Measurements from ENCODE around the gene TGFBR1. TPM values are rescaled to one million over a fixed set of nuclear protein-coding genes. Genes with fewer than 3 reads are reported as not detected.
"Not testable (repeated sequence)": the region's sequence is repeated elsewhere in the genome, so short reads cannot be mapped to it uniquely, and the experiment has no call there.

Gene TGFBR1
- total RNA-seq, 2 donors from 2014 or later, result 74.8 to 75.6 TPM

DNA sequence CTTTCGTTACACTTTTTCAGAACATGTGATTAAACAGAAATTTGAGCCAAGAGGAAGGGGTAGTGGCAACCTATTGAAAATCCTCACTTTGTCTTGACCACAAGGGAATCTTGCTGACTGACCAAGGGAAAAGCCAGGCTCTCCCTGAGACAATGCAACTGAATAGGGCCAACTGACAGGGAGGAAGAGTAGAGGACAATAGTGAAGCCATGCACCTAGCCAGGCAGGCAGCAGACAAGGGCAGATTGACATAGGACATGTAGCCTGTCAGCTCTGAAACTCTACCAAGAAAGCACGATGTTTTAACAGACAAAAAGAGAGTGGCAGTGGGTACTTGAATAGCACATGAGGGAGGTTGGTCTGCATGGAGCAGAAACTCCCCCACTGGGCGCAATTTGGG is 8.5 kb upstream of the TGFBR1 start:
- Mint-ChIP-seq H3K36me3 (ENCODE audit: low read depth) (no peaks in the 10 kb centered on the region), H3K4me1 (peaks cover 6% of the 10 kb centered on the region), H3K27ac (no peak overlapping the region), H3K9me3 (peaks cover 4% of the 10 kb centered on the region), H3K27me3 (ENCODE audit: insufficient read depth) (peaks cover 7% of the 10 kb centered on the region), H3K4me3 (no peak overlapping the region)
- 75 to 89% methylated on average over 3 of the region's 3 CpGs for WGBS, 2 experiments (ENCODE audit: insufficient coverage in 1 of 2, insufficient read length in 1 of 2)
- H3K9me3 ChIP-seq (ENCODE audit: control insufficient read depth, low read length), result peaks cover 13% of the 10 kb centered on the region
- H3K4me1 ChIP-seq (ENCODE audit: control insufficient read depth, insufficient read depth, low read length), result no peaks in the 10 kb centered on the region
- no peak overlapping the region for H3K4me3 ChIP-seq (ENCODE audit: low read length)
- no peak overlapping the region for H3K9ac ChIP-seq (ENCODE audit: extremely low read depth, low read length, poor library complexity, severe bottlenecking)
- no peak for DNase-seq
- no peaks in the 10 kb centered on the region for H3K36me3 ChIP-seq (ENCODE audit: control insufficient read depth, insufficient read depth, low read length)
- H3K27ac ChIP-seq (ENCODE audit: low read depth, low read length), result peak overlapping the region; percentile 41
- no peaks in the 10 kb centered on the region for H3K27me3 ChIP-seq (ENCODE audit: control insufficient read depth, insufficient read depth, low read length, poor library complexity, severe bottlenecking)
- TF ChIP-seq, protein P1, sequence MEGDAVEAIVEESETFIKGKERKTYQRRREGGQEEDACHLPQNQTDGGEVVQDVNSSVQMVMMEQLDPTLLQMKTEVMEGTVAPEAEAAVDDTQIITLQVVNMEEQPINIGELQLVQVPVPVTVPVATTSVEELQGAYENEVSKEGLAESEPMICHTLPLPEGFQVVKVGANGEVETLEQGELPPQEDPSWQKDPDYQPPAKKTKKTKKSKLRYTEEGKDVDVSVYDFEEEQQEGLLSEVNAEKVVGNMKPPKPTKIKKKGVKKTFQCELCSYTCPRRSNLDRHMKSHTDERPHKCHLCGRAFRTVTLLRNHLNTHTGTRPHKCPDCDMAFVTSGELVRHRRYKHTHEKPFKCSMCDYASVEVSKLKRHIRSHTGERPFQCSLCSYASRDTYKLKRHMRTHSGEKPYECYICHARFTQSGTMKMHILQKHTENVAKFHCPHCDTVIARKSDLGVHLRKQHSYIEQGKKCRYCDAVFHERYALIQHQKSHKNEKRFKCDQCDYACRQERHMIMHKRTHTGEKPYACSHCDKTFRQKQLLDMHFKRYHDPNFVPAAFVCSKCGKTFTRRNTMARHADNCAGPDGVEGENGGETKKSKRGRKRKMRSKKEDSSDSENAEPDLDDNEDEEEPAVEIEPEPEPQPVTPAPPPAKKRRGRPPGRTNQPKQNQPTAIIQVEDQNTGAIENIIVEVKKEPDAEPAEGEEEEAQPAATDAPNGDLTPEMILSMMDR (conservative IDR thresholded peaks at IDR 0.05), result no peak

DNA sequence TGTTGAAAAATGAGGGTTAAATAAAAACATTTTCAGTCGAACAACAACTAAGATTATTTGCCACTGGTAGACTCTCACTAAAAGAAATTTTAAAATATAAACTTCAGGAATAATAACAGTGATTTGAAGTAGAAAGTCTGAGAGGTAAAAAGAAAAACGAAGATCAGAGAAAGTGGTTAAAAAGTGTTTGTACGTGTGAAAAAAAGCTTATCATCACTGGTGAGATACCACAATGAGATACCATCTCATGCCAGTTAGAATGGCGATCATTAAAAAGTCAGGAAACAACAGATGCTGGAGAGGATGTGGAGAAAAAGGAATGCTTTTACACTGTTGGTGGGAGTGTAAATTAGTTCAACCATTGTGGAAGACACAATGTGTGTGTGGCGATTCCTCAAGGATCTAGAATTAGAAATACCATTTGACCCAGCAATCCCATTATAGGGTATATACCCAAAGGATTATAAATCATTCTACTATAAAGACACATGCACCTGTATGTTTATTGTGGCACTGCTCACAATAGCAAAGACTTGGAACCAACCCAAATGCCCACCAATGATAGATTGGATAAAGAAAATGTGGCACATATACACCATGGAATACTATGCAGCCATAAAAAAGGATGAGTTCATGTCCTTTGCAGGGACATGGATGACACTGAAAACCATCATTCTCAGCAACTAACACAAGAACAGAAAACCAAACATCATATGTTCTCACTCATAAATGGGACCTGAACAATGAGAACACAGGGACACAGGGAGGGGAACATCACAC is 4.9 kb upstream of the TGFBR1 start:
- not testable (repeated sequence) for H3K27ac ChIP-seq (ENCODE audit: low read depth, low read length); H3K36me3 ChIP-seq (ENCODE audit: control insufficient read depth, insufficient read depth, low read length); H3K9me3 Mint-ChIP-seq; H3K4me3 ChIP-seq (ENCODE audit: low read length); H3K36me3 Mint-ChIP-seq (ENCODE audit: low read depth); H3K9ac ChIP-seq (ENCODE audit: extremely low read depth, low read length, poor library complexity, severe bottlenecking); DNase-seq; H3K27ac Mint-ChIP-seq; H3K4me1 ChIP-seq (ENCODE audit: control insufficient read depth, insufficient read depth, low read length); H3K27me3 ChIP-seq (ENCODE audit: control insufficient read depth, insufficient read depth, low read length, poor library complexity, severe bottlenecking); H3K4me3 Mint-ChIP-seq
- H3K9me3 ChIP-seq (ENCODE audit: control insufficient read depth, low read length), result peaks cover 13% of the 10 kb centered on the region
- H3K4me1 Mint-ChIP-seq, result peaks cover 18% of the 10 kb centered on the region
- peaks cover 13% of the 10 kb centered on the region for H3K27me3 Mint-ChIP-seq (ENCODE audit: insufficient read depth)
- 82 to 95% methylated on average over 4 of the region's 5 CpGs for WGBS, 2 experiments (ENCODE audit: insufficient coverage in 1 of 2, insufficient read length in 1 of 2)

DNA sequence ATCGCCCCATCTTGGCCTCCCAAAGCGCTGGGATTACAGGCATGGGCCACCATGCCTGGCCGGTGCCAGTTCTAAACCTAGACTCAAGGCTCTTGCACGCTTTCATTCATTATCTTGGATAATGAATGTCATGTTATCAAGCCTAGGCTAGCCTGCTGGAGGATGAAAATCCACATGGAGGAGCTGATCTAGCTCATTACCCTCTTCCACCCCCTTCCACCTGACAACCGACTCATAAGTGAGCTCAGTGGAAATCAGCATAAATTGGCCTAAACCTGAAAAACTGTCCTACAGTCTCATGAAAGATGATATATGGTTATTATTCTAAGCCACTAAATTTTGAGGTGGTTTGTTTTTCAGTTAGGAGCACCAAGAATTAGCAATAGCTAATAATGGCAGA is 3.6 kb upstream of the TGFBR1 start:
- H3K27me3 Mint-ChIP-seq (ENCODE audit: insufficient read depth), result peaks cover 11% of the 10 kb centered on the region
- no peak overlapping the region for H3K4me3 Mint-ChIP-seq
- no peak for DNase-seq

More for the DNA sequence above, 3.6 kb upstream of the TGFBR1 start:
- Mint-ChIP-seq H3K9me3 (peaks cover 2% of the 10 kb centered on the region), H3K27ac (no peak overlapping the region), H3K36me3 (ENCODE audit: low read depth) (no peaks in the 10 kb centered on the region), H3K4me1 (peaks cover 21% of the 10 kb centered on the region)
- Histone ChIP-seq H3K27me3 (ENCODE audit: control insufficient read depth, insufficient read depth, low read length, poor library complexity, severe bottlenecking) (no peaks in the 10 kb centered on the region), H3K27ac (ENCODE audit: low read depth, low read length) (no peak overlapping the region), H3K9me3 (ENCODE audit: control insufficient read depth, low read length) (peaks cover 13% of the 10 kb centered on the region), H3K4me1 (ENCODE audit: control insufficient read depth, insufficient read depth, low read length) (peaks cover 8% of the 10 kb centered on the region), H3K4me3 (ENCODE audit: low read length) (no peak overlapping the region), H3K36me3 (ENCODE audit: control insufficient read depth, insufficient read depth, low read length) (no peaks in the 10 kb centered on the region), H3K9ac (ENCODE audit: extremely low read depth, low read length, poor library complexity, severe bottlenecking) (no peak overlapping the region)
- WGBS, 2 experiments (ENCODE audit: insufficient coverage in 1 of 2, insufficient read length in 1 of 2), result 97 to 100% methylated on average over 2 to 5 of the region's 5 CpGs
- TF ChIP-seq, protein P1 (conservative IDR thresholded peaks at IDR 0.05), result no peak

Data from endodermal cell (in vitro differentiated cells).